Panc1 (cell line): Measurements from ENCODE around the gene KAT6B. TPM values are rescaled to one million over a fixed set of nuclear protein-coding genes. Genes with fewer than 3 reads are reported as not detected.

Experiments
- ATAC-seq: fragments of 200-7000 bp; cut with Tn5 transposase; 2 replicates; pipeline ENCODE4 v1.9.1; 2020; ENCODE audit warnings: mild to moderate bottlenecking, moderate library complexity
- BruUV-seq: library from RNA; stranded (reverse); fragments of 400-500 nt; replicated peaks from 2 replicates; lab custom pipeline; 2021; lab: Mats Ljungman, UMichigan
- CTCF ChIA-PET: fragments of 300-600 bp; sonication (Branson Sonifier 250); formaldehyde crosslinking; loops from one replicate; lab custom pipeline; 2022; ENCODE audit warnings: antibody characterized with exemption; lab: Charles Lee
- POLR2A ChIA-PET: fragments of 300-600 bp; sonication (Branson Sonifier 250); formaldehyde crosslinking; loops from one replicate; lab custom pipeline; 2022; ENCODE audit warnings: antibody characterized with exemption; lab: Charles Lee
- DNase-seq: peaks from one replicate; pipeline ENCODE4 v3.0.0-alpha.2; 2010; ENCODE audit warnings: low read depth, low spot score
- H3K27ac ChIP-seq: 2 replicates; pipeline ENCODE4 v1.5.1; 2011; ENCODE audit warnings: mild to moderate bottlenecking, low read length, inconsistent platforms
- H3K27me3 ChIP-seq: fragments of 200-500 bp; sonication (Bioruptor generic); 2 replicates; pipeline ENCODE4 v1.6.0; 2014; ENCODE audit warnings: low read length, inconsistent platforms; ENCODE audit not compliant: control insufficient read depth, insufficient read depth
- H3K36me3 ChIP-seq: fragments of 200-500 bp; sonication (Bioruptor generic); 2 replicates; pipeline ENCODE4 v1.5.1; 2014; ENCODE audit warnings: inconsistent platforms, mild to moderate bottlenecking, low read length, moderate library complexity; ENCODE audit not compliant: control insufficient read depth, insufficient read depth
- H3K4me1 ChIP-seq: 2 replicates; pipeline ENCODE4 v1.5.1; 2011; ENCODE audit warnings: inconsistent platforms, mild to moderate bottlenecking, low read length, moderate library complexity; ENCODE audit not compliant: control insufficient read depth, insufficient read depth
- H3K4me3 ChIP-seq, 2 experiments: 2 replicates each; pipeline ENCODE4 v1.5.1; 2011 to 2012; ENCODE audit warnings: low read depth in 2 of 2, low read length in 2 of 2, mild to moderate bottlenecking in 2 of 2, inconsistent platforms in 1 of 2, moderate library complexity in 1 of 2
- H3K9me3 ChIP-seq: fragments of 200-500 bp; sonication (Bioruptor generic); 2 replicates; pipeline ENCODE4 v1.5.1; 2014; ENCODE audit warnings: low read depth, mild to moderate bottlenecking, inconsistent platforms, low read length, moderate library complexity; ENCODE audit not compliant: control insufficient read depth, insufficient read depth
- CTCF ChIP-seq: fragments of 450-650 bp; IDR thresholded peaks from 2 replicates; pipeline ENCODE4 v1.5.1; 2017; ENCODE audit warnings: mild to moderate bottlenecking
- POLR2AphosphoS5 ChIP-seq: IDR thresholded peaks from 2 replicates; pipeline ENCODE4 v1.6.1; 2012; ENCODE audit warnings: mild to moderate bottlenecking, low read depth, low read length, moderate library complexity
- REST ChIP-seq, 2 experiments: IDR thresholded peaks; 2 replicates each; pipeline ENCODE4 v1.6.1; 2011 to 2012; ENCODE audit warnings: low read depth in 2 of 2, control low read depth in 1 of 2, low read length in 1 of 2, mild to moderate bottlenecking in 1 of 2, moderate library complexity in 1 of 2; ENCODE audit not compliant: insufficient read depth in 1 of 2
- SIN3A ChIP-seq: IDR thresholded peaks from 2 replicates; pipeline ENCODE4 v1.6.1; 2012; ENCODE audit warnings: low read depth, mild to moderate bottlenecking, low read length, moderate library complexity, borderline replicate concordance; ENCODE audit not compliant: insufficient read depth
- TCF7L2 ChIP-seq: IDR thresholded peaks from 2 replicates; pipeline ENCODE4 v1.6.1; 2011; ENCODE audit warnings: mild to moderate bottlenecking, low read depth, low read length, inconsistent platforms
- in situ Hi-C: cut with HindIII; loops from 2 replicates; pipeline ENCODE4 v1.10.0; 2016; ENCODE audit warnings: low sequenced_read_pairs, low pct_unique_long_range_greater_than_20kb
- intact Hi-C: fragments of 100-400 bp; cut with micrococcal nuclease; formaldehyde crosslinking; loops from one replicate; pipeline ENCODE4 v1.10.0; 2022; ENCODE audit not compliant: unreplicated experiment
- total RNA-seq: library from RNA; stranded (reverse); gene quantifications from one replicate; pipeline ENCODE4 v1.2.1, GENCODE V29; 2021; ENCODE audit not compliant: unreplicated experiment

The KAT6B gene
- total RNA-seq, 1 experiment from 2014 or later = 31.1 TPM

GRCh38 chr10:74857586-74857985 is 31.2 kb downstream of the KAT6B start:
- Histone ChIP-seq H3K27me3 (no peaks in the 10 kb centered on the region), H3K4me3 (no peak overlapping the region), H3K4me1 (no peaks in the 10 kb centered on the region; the same call in 1 of the 2 replicates), H3K9me3 (no peaks in the 10 kb centered on the region), H3K27ac (no peak overlapping the region), H3K36me3 (no peaks in the 10 kb centered on the region)
- ATAC-seq = no peak
- CTCF ChIA-PET = no interaction called here
- TF ChIP-seq TCF7L2 = no peak
- TF ChIP-seq CTCF = no peak
- POLR2A ChIA-PET = no interaction called here
- intact Hi-C loops = no loop called here
- BruUV-seq = no TSS peak
- in situ Hi-C loops = no loop called here
- no peak for DNase-seq

- ATAC-seq (no peak), DNase-seq (no peak)
- Histone ChIP-seq H3K36me3 (no peaks in the 10 kb centered on the region), H3K27me3 (no peaks in the 10 kb centered on the region), H3K27ac (no peak overlapping the region), H3K9me3 (no peaks in the 10 kb centered on the region), H3K4me1 (no peaks in the 10 kb centered on the region; the same call in 1 of the 2 replicates), H3K4me3 (no peak overlapping the region)
- no TSS peak for BruUV-seq
- TF ChIP-seq POLR2AphosphoS5 = no peak
- no peak for TF ChIP-seq TCF7L2
- TF ChIP-seq REST (IDR thresholded peaks at IDR 0.05; ENCODE audit: insufficient read depth in 1 of 2, low read depth in 2 of 2, low read length in 1 of 2) = no peak
- no peak for TF ChIP-seq CTCF
- no peak for TF ChIP-seq SIN3A
- ChIA-PET POLR2A (interaction anchor here (0.6 to 0.7 kb wide), 2 partner anchors 10 to 704 kb away, joined by 3 read pairs; no protein-coding TSS in a partner anchor), CTCF (no interaction called here)
- in situ Hi-C loops (no loop called here), intact Hi-C loops (no loop called here)
Observed at GRCh38 chr10:74859546-74859945, 33.1 kb downstream of the KAT6B start.
